ENCODE measurements around the gene ZBTB7C. TPM values are rescaled to one million over a fixed set of nuclear protein-coding genes. Genes with fewer than 3 reads are reported as not detected.
"Not testable (repeated sequence)": the region's sequence is repeated elsewhere in the genome, so short reads cannot be mapped to it uniquely, and the experiment has no call there.

ZBTB7C gene
- total RNA-seq, 1 donor from 2014 or later = not detected

DNA sequence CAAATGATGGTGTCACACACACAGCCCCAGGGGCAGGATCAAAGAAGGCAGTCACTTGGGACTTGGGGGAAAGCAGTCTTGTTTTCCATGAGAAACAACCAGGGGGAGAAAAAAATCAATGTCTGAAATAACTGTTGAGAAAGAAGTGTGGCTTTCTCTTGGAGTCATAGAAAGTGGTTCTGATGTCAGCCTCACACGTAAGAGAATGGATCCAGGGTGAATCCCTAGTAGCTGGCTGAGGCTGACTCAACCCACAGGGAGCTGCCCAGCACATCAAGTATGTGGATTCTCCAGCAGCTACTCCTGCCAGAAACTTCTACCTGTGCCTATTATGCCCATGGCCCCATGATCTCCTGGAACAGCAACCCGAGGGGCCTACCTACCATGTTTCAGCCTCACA lies 33.6 kb upstream of the ZBTB7C start:
- no peak overlapping the region for H3K27ac Mint-ChIP-seq
- POLR2A ChIA-PET = no interaction called here
- no peaks in the 10 kb centered on the region for H3K9me3 Mint-ChIP-seq
- H3K4me1 Mint-ChIP-seq = peaks cover 2% of the 10 kb centered on the region
- peaks cover 17% of the 10 kb centered on the region for H3K27me3 Mint-ChIP-seq
- intact Hi-C loops (cut with micrococcal nuclease) = no loop called here
- no peak for DNase-seq
- CTCF ChIA-PET = no interaction called here
- no peaks in the 10 kb centered on the region for H3K36me3 Mint-ChIP-seq (ENCODE audit: low read depth)
- no peak for ATAC-seq (ENCODE audit: low read depth)
- no peak overlapping the region for H3K4me3 Mint-ChIP-seq
- TF ChIP-seq, protein P1, sequence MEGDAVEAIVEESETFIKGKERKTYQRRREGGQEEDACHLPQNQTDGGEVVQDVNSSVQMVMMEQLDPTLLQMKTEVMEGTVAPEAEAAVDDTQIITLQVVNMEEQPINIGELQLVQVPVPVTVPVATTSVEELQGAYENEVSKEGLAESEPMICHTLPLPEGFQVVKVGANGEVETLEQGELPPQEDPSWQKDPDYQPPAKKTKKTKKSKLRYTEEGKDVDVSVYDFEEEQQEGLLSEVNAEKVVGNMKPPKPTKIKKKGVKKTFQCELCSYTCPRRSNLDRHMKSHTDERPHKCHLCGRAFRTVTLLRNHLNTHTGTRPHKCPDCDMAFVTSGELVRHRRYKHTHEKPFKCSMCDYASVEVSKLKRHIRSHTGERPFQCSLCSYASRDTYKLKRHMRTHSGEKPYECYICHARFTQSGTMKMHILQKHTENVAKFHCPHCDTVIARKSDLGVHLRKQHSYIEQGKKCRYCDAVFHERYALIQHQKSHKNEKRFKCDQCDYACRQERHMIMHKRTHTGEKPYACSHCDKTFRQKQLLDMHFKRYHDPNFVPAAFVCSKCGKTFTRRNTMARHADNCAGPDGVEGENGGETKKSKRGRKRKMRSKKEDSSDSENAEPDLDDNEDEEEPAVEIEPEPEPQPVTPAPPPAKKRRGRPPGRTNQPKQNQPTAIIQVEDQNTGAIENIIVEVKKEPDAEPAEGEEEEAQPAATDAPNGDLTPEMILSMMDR (IDR thresholded peaks at IDR 0.05) = no peak

DNA sequence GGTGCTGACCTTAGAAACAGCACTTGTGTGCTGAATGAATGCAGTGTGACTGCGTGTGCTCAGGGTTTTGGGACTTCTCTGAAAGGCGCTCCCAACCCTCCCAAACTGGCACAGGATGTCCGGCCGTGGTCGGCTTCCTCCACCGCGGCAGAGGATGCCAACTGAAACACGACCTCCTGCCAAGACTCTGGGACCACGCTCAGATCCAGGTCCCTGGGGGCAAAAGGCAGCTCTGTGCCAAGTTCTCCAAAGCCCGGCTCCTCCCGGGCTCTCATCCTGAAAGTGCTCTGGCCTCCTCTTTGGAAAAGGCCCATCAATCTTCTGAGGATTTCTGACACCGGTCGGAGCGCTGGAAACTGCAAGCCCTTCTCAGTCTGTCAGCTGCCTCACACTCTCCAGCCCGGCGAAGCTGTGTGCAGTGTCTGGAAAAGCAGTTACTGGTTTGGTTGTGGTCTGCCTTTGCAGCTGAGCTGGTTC lies 32.3 kb upstream of the ZBTB7C start:
- ATAC-seq (ENCODE audit: low read depth) = no peak
- Mint-ChIP-seq H3K36me3 (ENCODE audit: low read depth) (no peaks in the 10 kb centered on the region), H3K9me3 (no peaks in the 10 kb centered on the region), H3K4me3 (no peak overlapping the region), H3K4me1 (peaks cover under 1% of the 10 kb centered on the region), H3K27ac (no peak overlapping the region), H3K27me3 (peaks cover 19% of the 10 kb centered on the region)
- CTCF ChIA-PET = no interaction called here
- no peak for DNase-seq
- POLR2A ChIA-PET = no interaction called here
- TF ChIP-seq, protein P1 (IDR thresholded peaks at IDR 0.05) = no peak
- intact Hi-C loops (cut with micrococcal nuclease) = no loop called here

DNA sequence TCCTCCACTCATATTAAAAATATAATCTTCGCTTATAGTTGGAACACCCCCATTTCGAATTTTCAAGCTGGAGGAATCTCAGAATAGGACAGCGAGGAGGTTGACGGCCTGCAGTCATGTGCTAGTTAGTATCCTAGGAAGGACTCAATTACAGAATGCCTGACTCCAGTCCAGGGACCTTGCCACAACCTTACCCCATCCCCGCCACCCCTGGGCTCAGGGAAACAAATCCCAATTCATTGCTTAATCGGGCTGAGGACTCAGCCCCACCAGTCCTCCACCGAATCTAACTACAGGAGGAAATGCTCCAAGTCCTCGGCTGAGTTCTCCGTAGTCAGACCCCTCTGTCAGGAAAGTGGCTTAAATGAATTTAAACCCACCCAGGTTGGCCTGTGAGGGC lies 31.7 kb upstream of the ZBTB7C start:
- Mint-ChIP-seq H3K4me3 (no peak overlapping the region), H3K27ac (no peak overlapping the region), H3K36me3 (ENCODE audit: low read depth) (no peaks in the 10 kb centered on the region), H3K9me3 (no peaks in the 10 kb centered on the region), H3K4me1 (no peaks in the 10 kb centered on the region), H3K27me3 (peaks cover 19% of the 10 kb centered on the region)
- intact Hi-C loops (cut with micrococcal nuclease) = no loop called here
- POLR2A ChIA-PET = no interaction called here
- TF ChIP-seq, protein P1 (IDR thresholded peaks at IDR 0.05) = no peak
- DNase-seq (no peak), ATAC-seq (ENCODE audit: low read depth) (no peak)
- CTCF ChIA-PET = no interaction called here

DNA sequence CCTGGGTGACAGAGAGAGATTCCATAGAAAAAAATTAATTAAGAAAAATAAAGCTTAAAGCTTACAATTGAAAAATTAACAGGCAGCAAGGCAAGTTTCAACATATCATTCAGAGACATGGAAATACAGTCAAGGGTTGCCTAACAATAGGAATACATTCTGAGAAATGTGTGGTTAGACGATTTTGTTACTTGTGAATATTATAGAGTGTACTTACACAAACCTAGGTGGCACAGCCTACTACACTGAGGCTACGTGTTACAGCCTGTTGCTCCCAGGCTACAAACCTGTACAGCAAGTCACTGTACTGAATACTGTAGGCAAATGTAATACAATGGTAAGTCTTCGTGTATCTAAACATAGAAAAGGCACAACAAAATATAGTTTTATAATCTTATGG lies 27.7 kb upstream of the ZBTB7C start:
- Mint-ChIP-seq H3K27me3 (peaks cover 16% of the 10 kb centered on the region), H3K9me3 (no peaks in the 10 kb centered on the region), H3K27ac (no peak overlapping the region), H3K4me1 (no peaks in the 10 kb centered on the region), H3K4me3 (no peak overlapping the region), H3K36me3 (ENCODE audit: low read depth) (no peaks in the 10 kb centered on the region)
- DNase-seq (no peak), ATAC-seq (ENCODE audit: low read depth) (no peak)
- POLR2A ChIA-PET = no interaction called here
- intact Hi-C loops (cut with micrococcal nuclease) = no loop called here
- TF ChIP-seq, protein P1 (IDR thresholded peaks at IDR 0.05) = no peak
- CTCF ChIA-PET = interaction anchor here (3.3 kb wide), 1 partner anchor 9 kb away, joined by 19 read pairs; no protein-coding TSS in a partner anchor

DNA sequence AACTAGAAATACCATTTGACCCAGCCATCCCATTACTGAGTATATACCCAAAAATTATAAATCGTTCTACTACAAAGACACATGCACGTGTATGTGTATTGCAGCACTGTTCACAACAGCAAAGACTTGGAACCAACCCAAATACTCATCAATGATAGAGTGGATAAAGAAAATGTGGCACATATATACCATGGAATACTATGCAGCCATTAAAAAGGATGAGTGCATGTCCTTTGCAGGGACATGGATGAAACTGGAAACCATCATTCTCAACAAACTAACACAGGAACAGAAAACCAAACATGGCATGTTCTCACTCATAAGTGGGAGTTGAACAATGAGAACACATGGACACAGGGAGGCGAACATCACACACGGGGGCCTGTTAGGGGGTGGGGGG lies 25.2 kb upstream of the ZBTB7C start:
- H3K4me3 Mint-ChIP-seq; H3K9me3 Mint-ChIP-seq; H3K4me1 Mint-ChIP-seq; H3K36me3 Mint-ChIP-seq (ENCODE audit: low read depth); POLR2A ChIA-PET; intact Hi-C loops (cut with micrococcal nuclease); DNase-seq; ATAC-seq (ENCODE audit: low read depth); H3K27ac Mint-ChIP-seq: not testable (repeated sequence)
- CTCF ChIA-PET = interaction anchor here (3.3 kb wide), 1 partner anchor 11 kb away, joined by 19 read pairs; no protein-coding TSS in a partner anchor
- peaks cover 20% of the 10 kb centered on the region for H3K27me3 Mint-ChIP-seq

DNA sequence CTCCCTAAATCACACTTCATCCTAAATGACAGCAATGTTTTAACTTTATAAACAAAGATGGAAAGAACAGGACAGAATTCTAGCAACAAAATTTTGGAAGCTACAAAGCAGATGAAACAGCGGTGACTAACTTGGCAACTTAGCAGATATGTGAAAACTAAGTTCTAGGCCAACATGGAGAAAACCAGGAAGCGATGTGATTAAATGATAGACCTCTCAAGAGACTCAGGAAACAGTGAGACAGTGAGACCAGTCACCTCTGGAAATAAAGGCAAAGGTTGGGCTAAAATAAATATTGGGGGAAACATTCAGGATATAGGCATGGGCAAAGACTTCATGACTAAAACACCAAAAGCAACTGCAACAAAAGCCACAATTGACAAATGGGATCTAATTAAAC lies 24.4 kb upstream of the ZBTB7C start:
- Mint-ChIP-seq H3K4me3 (no peak overlapping the region), H3K4me1 (no peaks in the 10 kb centered on the region), H3K9me3 (no peaks in the 10 kb centered on the region), H3K27me3 (peaks cover 25% of the 10 kb centered on the region), H3K36me3 (ENCODE audit: low read depth) (no peaks in the 10 kb centered on the region), H3K27ac (no peak overlapping the region)
- CTCF ChIA-PET = interaction anchor here (0.7 kb wide), 1 partner anchor 11 kb away, joined by 3 read pairs; no protein-coding TSS in a partner anchor
- POLR2A ChIA-PET = no interaction called here
- DNase-seq (no peak), ATAC-seq (ENCODE audit: low read depth) (no peak)
- TF ChIP-seq, protein P1 (IDR thresholded peaks at IDR 0.05) = no peak
- intact Hi-C loops (cut with micrococcal nuclease) = no loop called here

Measured in activated B cell treated with CpG ODN at 0.5 μM for 24 hours (primary cell).